Stimulated activated CD8-positive, alpha-beta memory T cell treated with anti-CD3 and anti-CD28 coated beads, Interleukin-4, amount 100 ng/mL, for 4 hours (primary cell): Measurements from ENCODE around the gene FAM221B.

ENCODE experiments used
- DNase-seq, 2 donors: peaks; one replicate each; pipeline ENCODE4 v3.0.0-alpha.2; 2020; ENCODE audit warnings: low read depth in 2 of 2, low spot score in 1 of 2

Gene FAM221B

GRCh38 chr9:35847792-35848572, 19.4 kb upstream of the FAM221B start:
- DNase-seq = no peak

- no peak for DNase-seq
Measured at GRCh38 chr9:35845824-35846771, 17.6 kb upstream of the FAM221B start.

- no peak for DNase-seq
Measured at GRCh38 chr9:35844628-35845270, 16.2 kb upstream of the FAM221B start.

GRCh38 chr9:35842795-35843194, 14.3 kb upstream of the FAM221B start:
- DNase-seq = no peak

GRCh38 chr9:35842020-35842745, 13.7 kb upstream of the FAM221B start:
- no peak for DNase-seq

GRCh38 chr9:35841645-35841900, 13.0 kb upstream of the FAM221B start:
- no peak for DNase-seq

- DNase-seq = no peak
Measured at GRCh38 chr9:35840881-35841644, 12.5 kb upstream of the FAM221B start.

GRCh38 chr9:35839926-35840325, 11.4 kb upstream of the FAM221B start:
- no peak for DNase-seq

GRCh38 chr9:35836595-35836994, 8.1 kb upstream of the FAM221B start:
- no peak for DNase-seq

GRCh38 chr9:35835766-35836165, 7.2 kb upstream of the FAM221B start:
- DNase-seq = no peak

- no peak for DNase-seq
Measured at GRCh38 chr9:35835216-35835632, 6.7 kb upstream of the FAM221B start.

- no peak for DNase-seq
Measured at GRCh38 chr9:35834260-35835215, 6.0 kb upstream of the FAM221B start.

- DNase-seq = no peak
Measured at GRCh38 chr9:35832814-35833213, 4.3 kb upstream of the FAM221B start.

GRCh38 chr9:35831040-35831439, 2.5 kb upstream of the FAM221B start:
- no peak for DNase-seq

- DNase-seq = no peak
Measured at GRCh38 chr9:35829764-35830096, 1.2 kb upstream of the FAM221B start.

GRCh38 chr9:35829084-35829763, 692 bp upstream of the FAM221B start, which contains the start of gene TMEM8B:
Gene TMEM8B, plus strand, starts transcription at chr9:35829228. Its CDS starts 220 bp downstream, at chr9:35829448.
- peak; percentile 85 to 91 for DNase-seq

- no peak for DNase-seq
Measured at GRCh38 chr9:35827486-35827885, 1.0 kb downstream of the FAM221B start.

GRCh38 chr9:35826071-35826701, 2.3 kb downstream of the FAM221B start:
- no peak for DNase-seq
